ENCODE measurements around the gene FCGR3A. TPM values are rescaled to one million over a fixed set of nuclear protein-coding genes. Genes with fewer than 3 reads are reported as not detected.

FCGR3A gene
- total RNA-seq, 2 experiments from 2014 or later = not detected

DNA sequence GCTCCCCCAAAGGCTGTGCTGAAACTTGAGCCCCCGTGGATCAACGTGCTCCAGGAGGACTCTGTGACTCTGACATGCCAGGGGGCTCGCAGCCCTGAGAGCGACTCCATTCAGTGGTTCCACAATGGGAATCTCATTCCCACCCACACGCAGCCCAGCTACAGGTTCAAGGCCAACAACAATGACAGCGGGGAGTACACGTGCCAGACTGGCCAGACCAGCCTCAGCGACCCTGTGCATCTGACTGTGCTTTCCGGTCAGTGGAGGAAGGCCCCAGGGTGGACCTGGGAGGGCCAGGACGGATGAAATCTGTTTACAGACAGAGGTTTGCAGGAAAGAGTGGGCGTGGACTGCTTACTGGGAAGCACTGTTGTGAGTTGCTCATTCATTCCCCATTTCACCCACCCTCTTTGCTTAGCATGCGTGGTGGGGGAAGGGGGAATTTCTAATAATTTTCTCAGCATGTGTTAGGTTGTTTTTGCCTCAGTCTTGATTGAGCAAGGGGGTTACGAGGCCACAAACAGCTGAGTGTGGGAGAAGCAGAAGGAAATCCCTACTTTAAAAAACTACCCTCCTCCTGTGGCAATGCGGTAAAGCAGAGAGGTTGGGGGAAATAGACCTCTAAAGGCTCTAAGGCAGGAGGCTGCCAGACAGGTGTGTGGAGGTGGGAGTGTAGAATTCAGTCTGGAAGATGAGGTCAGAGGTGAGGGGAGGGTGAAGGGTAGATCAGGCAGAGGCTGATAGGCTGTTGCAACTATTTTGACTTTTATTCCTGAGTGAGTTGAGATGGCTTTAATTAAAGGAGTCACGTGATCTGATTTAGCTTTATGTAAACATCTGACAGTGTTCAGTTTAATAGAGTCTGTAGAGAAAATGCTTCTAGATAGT is 43.0 kb downstream of the FCGR3A start:
- TF ChIP-seq EZH2phosphoT487 (IDR thresholded peaks at IDR 0.05; ENCODE audit: borderline replicate concordance, low read depth, low read length) = no peak
- TF ChIP-seq, protein P1, sequence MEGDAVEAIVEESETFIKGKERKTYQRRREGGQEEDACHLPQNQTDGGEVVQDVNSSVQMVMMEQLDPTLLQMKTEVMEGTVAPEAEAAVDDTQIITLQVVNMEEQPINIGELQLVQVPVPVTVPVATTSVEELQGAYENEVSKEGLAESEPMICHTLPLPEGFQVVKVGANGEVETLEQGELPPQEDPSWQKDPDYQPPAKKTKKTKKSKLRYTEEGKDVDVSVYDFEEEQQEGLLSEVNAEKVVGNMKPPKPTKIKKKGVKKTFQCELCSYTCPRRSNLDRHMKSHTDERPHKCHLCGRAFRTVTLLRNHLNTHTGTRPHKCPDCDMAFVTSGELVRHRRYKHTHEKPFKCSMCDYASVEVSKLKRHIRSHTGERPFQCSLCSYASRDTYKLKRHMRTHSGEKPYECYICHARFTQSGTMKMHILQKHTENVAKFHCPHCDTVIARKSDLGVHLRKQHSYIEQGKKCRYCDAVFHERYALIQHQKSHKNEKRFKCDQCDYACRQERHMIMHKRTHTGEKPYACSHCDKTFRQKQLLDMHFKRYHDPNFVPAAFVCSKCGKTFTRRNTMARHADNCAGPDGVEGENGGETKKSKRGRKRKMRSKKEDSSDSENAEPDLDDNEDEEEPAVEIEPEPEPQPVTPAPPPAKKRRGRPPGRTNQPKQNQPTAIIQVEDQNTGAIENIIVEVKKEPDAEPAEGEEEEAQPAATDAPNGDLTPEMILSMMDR (conservative IDR thresholded peaks at IDR 0.05; ENCODE audit: low read length) = no peak
- intact Hi-C loops (cut with micrococcal nuclease; ENCODE audit: unreplicated experiment) = no loop called here
- no peaks in the 10 kb centered on the region for H3K36me3 ChIP-seq (ENCODE audit: insufficient read depth, low read length)
- H3K79me2 ChIP-seq (ENCODE audit: insufficient read depth, low read depth, low read length) = no peaks in the 10 kb centered on the region
- H3K4me2 ChIP-seq (ENCODE audit: low read length) = no peak overlapping the region
- no peak for DNase-seq (ENCODE audit: low spot score)
- H3K4me3 ChIP-seq (ENCODE audit: low read depth, low read length, poor library complexity, severe bottlenecking) = no peak overlapping the region
- ChIA-PET CTCF (ENCODE audit: unreplicated experiment) (no interaction called here), POLR2A (interaction anchor here (1.3 kb wide), 1 partner anchor 24 kb away, joined by 4 read pairs; no protein-coding TSS in a partner anchor)
- H3K4me1 ChIP-seq (ENCODE audit: insufficient read depth, low read length, poor library complexity, severe bottlenecking) = peaks cover 10% of the 10 kb centered on the region
- H3K9me2 ChIP-seq (ENCODE audit: insufficient read depth, low read length) = no peaks in the 10 kb centered on the region
- no TSS peak for BruUV-seq (replicated peaks)
- H3K9me3 ChIP-seq (ENCODE audit: low read length) = no peaks in the 10 kb centered on the region
- H3K27ac ChIP-seq (ENCODE audit: low read depth, low read length, poor library complexity, severe bottlenecking) = no peak overlapping the region
- H2AFZ ChIP-seq (ENCODE audit: low read length) = no peak overlapping the region
- H4K20me1 ChIP-seq (ENCODE audit: insufficient read depth, low read length) = no peaks in the 10 kb centered on the region

- Histone ChIP-seq H3K4me2 (ENCODE audit: low read length) (peak overlapping the region; percentile 23; the same call in 1 of the 2 replicates), H2AFZ (ENCODE audit: low read length) (peak overlapping the region; percentile 21; the same call in 1 of the 2 replicates), H3K79me2 (ENCODE audit: insufficient read depth, low read depth, low read length) (no peaks in the 10 kb centered on the region), H4K20me1 (ENCODE audit: insufficient read depth, low read length) (no peaks in the 10 kb centered on the region), H3K9me3 (ENCODE audit: low read length) (no peaks in the 10 kb centered on the region), H3K27ac (ENCODE audit: low read depth, low read length, poor library complexity, severe bottlenecking) (no peak overlapping the region), H3K4me3 (ENCODE audit: low read depth, low read length, poor library complexity, severe bottlenecking) (no peak overlapping the region), H3K4me1 (ENCODE audit: insufficient read depth, low read length, poor library complexity, severe bottlenecking) (peaks cover 10% of the 10 kb centered on the region), H3K36me3 (ENCODE audit: insufficient read depth, low read length) (no peaks in the 10 kb centered on the region), H3K9me2 (ENCODE audit: insufficient read depth, low read length) (no peaks in the 10 kb centered on the region)
- ChIA-PET CTCF (ENCODE audit: unreplicated experiment) (no interaction called here), POLR2A (no interaction called here)
- no peak for DNase-seq (ENCODE audit: low spot score)
- no peak for TF ChIP-seq EZH2phosphoT487 (IDR thresholded peaks at IDR 0.05; ENCODE audit: borderline replicate concordance, low read depth, low read length)
- TF ChIP-seq, protein P1 (conservative IDR thresholded peaks at IDR 0.05; ENCODE audit: low read length) = no peak
- BruUV-seq (replicated peaks) = no TSS peak
- intact Hi-C loops (cut with micrococcal nuclease; ENCODE audit: unreplicated experiment) = no loop called here
Measured at GRCh38 chr1:161505686-161506085, 43.9 kb downstream of the FCGR3A start.

GRCh38 chr1:161503394-161503748 is 46.2 kb downstream of the FCGR3A start:
- intact Hi-C loops (cut with micrococcal nuclease; ENCODE audit: unreplicated experiment) = no loop called here
- ChIA-PET CTCF (ENCODE audit: unreplicated experiment) (no interaction called here), POLR2A (interaction anchor here (0.6 kb wide), 1 partner anchor 304 kb away, joined by 8 read pairs; no protein-coding TSS in a partner anchor)
- no peak for DNase-seq (ENCODE audit: low spot score)
- TF ChIP-seq, protein P1 (conservative IDR thresholded peaks at IDR 0.05; ENCODE audit: low read length) = no peak
- TF ChIP-seq EZH2phosphoT487 (IDR thresholded peaks at IDR 0.05; ENCODE audit: borderline replicate concordance, low read depth, low read length) = no peak
- Histone ChIP-seq H3K4me3 (ENCODE audit: low read depth, low read length, poor library complexity, severe bottlenecking) (no peak overlapping the region), H4K20me1 (ENCODE audit: insufficient read depth, low read length) (no peaks in the 10 kb centered on the region), H3K79me2 (ENCODE audit: insufficient read depth, low read depth, low read length) (no peaks in the 10 kb centered on the region), H3K9me3 (ENCODE audit: low read length) (no peaks in the 10 kb centered on the region), H2AFZ (ENCODE audit: low read length) (no peak overlapping the region), H3K4me1 (ENCODE audit: insufficient read depth, low read length, poor library complexity, severe bottlenecking) (peaks cover 10% of the 10 kb centered on the region), H3K36me3 (ENCODE audit: insufficient read depth, low read length) (no peaks in the 10 kb centered on the region), H3K27ac (ENCODE audit: low read depth, low read length, poor library complexity, severe bottlenecking) (no peak overlapping the region), H3K9me2 (ENCODE audit: insufficient read depth, low read length) (no peaks in the 10 kb centered on the region), H3K4me2 (ENCODE audit: low read length) (no peak overlapping the region)
- BruUV-seq (replicated peaks) = no TSS peak

Data from OCI-LY7 (cell line).